Prostate gland (tissue), 2 donors: ENCODE measurements around the gene GLIS2. TPM values are rescaled to one million over a fixed set of nuclear protein-coding genes. Genes with fewer than 3 reads are reported as not detected.
A peak's percentile ranks its signal among the peaks of the same experiment; 100 is the strongest.

ENCODE experiments used
- DNase-seq: peaks from one replicate; pipeline ENCODE4 v3.0.0-alpha.2; 2019; ENCODE audit warnings: low spot score
- H3K27ac ChIP-seq, 2 donors: fragments of 200-600 bp; sonication (generic); 2 replicates each; pipeline ENCODE4 v1.5.1; 2017 to 2019
- H3K27me3 ChIP-seq: fragments of 200-600 bp; sonication (generic); replicated peaks from 2 replicates; pipeline ENCODE4 v1.5.1; 2019; ENCODE audit not compliant: insufficient read depth
- H3K36me3 ChIP-seq, 2 donors: fragments of 200-600 bp; sonication (generic); 1 replicate in 1 of 2; 2 replicates in 1 of 2; pipeline versions ENCODE4 v1.5.1 to v1.8.1; 2017 to 2019
- H3K4me1 ChIP-seq: fragments of 200-600 bp; sonication (generic); replicated peaks from 2 replicates; pipeline ENCODE4 v1.5.1; 2019
- H3K4me3 ChIP-seq, 2 donors: fragments of 200-600 bp; sonication (generic); 2 replicates each; pipeline ENCODE4 v1.5.1; 2017 to 2019
- H3K9me3 ChIP-seq: fragments of 200-600 bp; sonication (generic); 2 replicates; pipeline ENCODE4 v1.5.1; 2017
- POLR2A ChIP-seq: fragments of 450-650 bp; IDR thresholded peaks from one replicate; pipeline ENCODE4 v1.6.1; 2016; ENCODE audit warnings: antibody characterized with exemption, mild to moderate bottlenecking
- POLR2AphosphoS5 ChIP-seq: sonication (generic); formaldehyde crosslinking; IDR thresholded peaks from one replicate; pipeline ENCODE4 v1.6.1; 2017; ENCODE audit warnings: antibody characterized with exemption
- WGBS: methylation state at CpG from one replicate; pipeline ENCODE4 v1.1.5; 2018; 5-methylcytosine and 5-hydroxymethylcytosine counted together
- intact Hi-C: fragments of 100-400 bp; cut with DNase I; formaldehyde crosslinking; loops from one replicate; pipeline ENCODE4 v1.14.2; 2022
- total RNA-seq, 2 donors: library from RNA; depleted of rRNA; stranded (reverse); fragments of >200 nt; gene quantifications; one replicate each; pipeline ENCODE4 v1.1.0, GENCODE V29; 2016
- TF ChIP-seq, protein P1 (sequence below), 4 experiments: fragments of 200-600 bp in 2 of 4; fragments of 450-650 bp in 2 of 4; sonication (generic) in 2 of 4; IDR thresholded peaks; 1 replicate in 3 of 4; 2 replicates in 1 of 4; pipeline ENCODE4 v1.5.1; 2016 to 2019; ENCODE audit warnings: antibody characterized with exemption in 4 of 4, mild to moderate bottlenecking in 2 of 4, moderate library complexity in 2 of 4

GLIS2 gene
- 10 to 100 TPM in 1 of 2 donors, 1 to 10 TPM in 1; 3.8 to 10.5 TPM for total RNA-seq

DNA sequence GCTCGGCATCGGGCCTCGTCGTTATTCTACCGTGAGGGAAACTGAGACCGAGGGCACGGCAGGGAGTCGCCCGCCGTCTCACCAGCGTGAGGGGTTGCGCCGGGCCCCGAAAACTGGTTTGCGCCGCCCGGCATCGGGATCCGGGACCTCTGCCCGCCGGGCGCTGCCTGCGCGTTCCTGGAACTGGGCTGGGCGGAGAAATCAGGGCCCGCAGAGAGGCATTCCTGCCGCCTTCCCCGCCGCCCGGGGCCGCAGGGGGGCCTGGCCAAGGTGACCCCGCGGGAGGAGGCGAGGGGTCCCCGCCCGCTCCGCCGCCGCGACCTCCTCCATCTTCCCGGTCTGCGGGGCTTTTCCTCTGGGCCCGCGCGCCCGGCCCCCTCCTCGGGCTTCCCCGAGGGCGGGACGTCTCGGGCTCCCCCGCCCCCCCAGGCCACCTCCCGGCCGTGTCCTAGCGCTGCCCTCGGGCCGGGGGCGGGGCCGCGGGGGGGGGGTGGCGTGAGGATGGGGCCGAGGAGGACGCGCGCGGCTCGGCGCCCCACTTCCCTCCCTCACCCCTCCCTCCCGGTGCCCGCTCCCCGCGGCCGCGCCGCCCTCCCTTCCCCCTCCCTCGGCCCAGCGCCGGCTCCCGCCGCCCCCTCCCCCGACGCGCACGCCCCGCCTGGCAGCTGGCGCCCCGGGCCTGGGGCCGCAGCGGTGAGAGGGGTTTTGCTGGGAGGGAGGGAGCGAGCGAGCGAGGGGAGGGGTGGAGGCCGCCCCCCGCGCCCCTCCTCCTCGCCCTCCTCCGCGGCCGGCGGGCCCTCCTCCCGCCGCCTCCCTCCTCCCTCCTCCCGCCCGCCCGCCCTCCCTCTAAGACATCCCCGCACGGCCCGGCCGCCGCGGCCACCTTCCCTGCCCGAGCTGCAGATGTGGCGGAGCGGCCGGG is at the start of gene GLIS2:
Gene GLIS2 (plus strand): TSS at position 882 of the 922 bp plus-strand sequence. CDS start 16,214 bp downstream, outside the sequence.
- DNase-seq = peak; percentile 51
- TF ChIP-seq POLR2AphosphoS5 (no peak), POLR2A (peak; percentile 63)
- TF ChIP-seq, protein P1, sequence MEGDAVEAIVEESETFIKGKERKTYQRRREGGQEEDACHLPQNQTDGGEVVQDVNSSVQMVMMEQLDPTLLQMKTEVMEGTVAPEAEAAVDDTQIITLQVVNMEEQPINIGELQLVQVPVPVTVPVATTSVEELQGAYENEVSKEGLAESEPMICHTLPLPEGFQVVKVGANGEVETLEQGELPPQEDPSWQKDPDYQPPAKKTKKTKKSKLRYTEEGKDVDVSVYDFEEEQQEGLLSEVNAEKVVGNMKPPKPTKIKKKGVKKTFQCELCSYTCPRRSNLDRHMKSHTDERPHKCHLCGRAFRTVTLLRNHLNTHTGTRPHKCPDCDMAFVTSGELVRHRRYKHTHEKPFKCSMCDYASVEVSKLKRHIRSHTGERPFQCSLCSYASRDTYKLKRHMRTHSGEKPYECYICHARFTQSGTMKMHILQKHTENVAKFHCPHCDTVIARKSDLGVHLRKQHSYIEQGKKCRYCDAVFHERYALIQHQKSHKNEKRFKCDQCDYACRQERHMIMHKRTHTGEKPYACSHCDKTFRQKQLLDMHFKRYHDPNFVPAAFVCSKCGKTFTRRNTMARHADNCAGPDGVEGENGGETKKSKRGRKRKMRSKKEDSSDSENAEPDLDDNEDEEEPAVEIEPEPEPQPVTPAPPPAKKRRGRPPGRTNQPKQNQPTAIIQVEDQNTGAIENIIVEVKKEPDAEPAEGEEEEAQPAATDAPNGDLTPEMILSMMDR (IDR thresholded peaks at IDR 0.05) = peak in 2 of 4 experiments; percentile 8 to 16
- 0% methylated on average over 33 of the region's 115 CpGs for WGBS
- no peaks in the 10 kb centered on the region for H3K36me3 ChIP-seq
- intact Hi-C loops = loop anchor here (5.0 kb wide), 1 partner anchor 43 kb away; the partner anchor contains the start of gene TFAP4
- H3K4me1 ChIP-seq = peaks cover 7% of the 10 kb centered on the region
- no peaks in the 10 kb centered on the region for H3K27me3 ChIP-seq
- H3K9me3 ChIP-seq = no peaks in the 10 kb centered on the region
- peak within 1 kb of the TSS; percentile 81 to 86 for H3K27ac ChIP-seq
- H3K4me3 ChIP-seq = peak within 1 kb of the TSS; percentile 53 to 63

DNA sequence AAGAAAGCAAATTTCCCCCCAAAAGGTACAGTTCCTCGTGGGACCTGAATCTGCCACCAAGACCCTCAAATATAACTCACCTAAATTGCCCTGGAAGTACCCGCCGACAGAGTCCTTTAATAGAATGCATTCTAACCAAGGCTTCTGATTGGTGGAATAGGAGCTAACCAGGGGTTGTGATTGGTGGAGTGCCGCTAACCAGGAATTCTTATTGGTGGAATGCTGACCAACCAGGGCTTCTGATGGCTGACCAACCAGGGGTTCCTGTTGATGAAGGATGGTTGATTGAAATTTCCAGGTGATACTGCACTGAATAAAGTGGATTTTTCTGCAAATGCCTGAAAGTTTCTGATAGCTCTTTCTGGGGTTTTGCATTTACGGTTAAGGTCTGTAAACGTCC is 49.5 kb upstream of the GLIS2 start:
- H3K27me3 ChIP-seq = no peaks in the 10 kb centered on the region
- intact Hi-C loops = no loop called here
- DNase-seq = no peak
- H3K9me3 ChIP-seq = no peaks in the 10 kb centered on the region
- H3K4me3 ChIP-seq = no peak overlapping the region
- WGBS = 97% methylated on average over 6 of the region's 6 CpGs
- no peak overlapping the region for H3K27ac ChIP-seq
- TF ChIP-seq POLR2AphosphoS5 = no peak
- no peak for TF ChIP-seq POLR2A
- TF ChIP-seq, protein P1 (IDR thresholded peaks at IDR 0.05) = no peak
- peaks cover 3% of the 10 kb centered on the region for H3K4me1 ChIP-seq
- peaks cover 0 to 7% of the 10 kb centered on the region in 2 donors for H3K36me3 ChIP-seq

DNA sequence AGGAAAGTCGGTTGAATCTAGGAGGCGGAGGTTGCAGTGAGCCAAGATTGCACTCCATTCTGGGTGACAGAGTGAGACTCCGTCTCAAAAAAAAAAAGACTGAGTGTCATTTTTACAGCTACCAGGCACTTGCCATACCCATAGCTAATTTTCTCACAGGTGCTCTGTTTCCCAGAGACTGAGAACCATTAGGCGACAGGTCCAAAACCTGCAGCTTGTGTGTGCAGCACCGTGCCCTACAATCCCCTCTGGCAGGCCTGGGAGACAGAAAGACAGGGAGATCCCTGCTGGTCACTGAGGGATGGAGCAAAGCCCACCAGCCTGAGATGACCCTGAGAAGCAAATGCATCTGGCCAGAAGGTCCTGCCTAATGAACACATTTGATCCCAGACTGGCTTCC is 45.8 kb upstream of the GLIS2 start:
- Histone ChIP-seq H3K4me3 (no peak overlapping the region), H3K27ac (no peak overlapping the region), H3K27me3 (no peaks in the 10 kb centered on the region), H3K9me3 (no peaks in the 10 kb centered on the region), H3K4me1 (peaks cover 3% of the 10 kb centered on the region), H3K36me3 (no peaks in the 10 kb centered on the region)
- TF ChIP-seq POLR2A = no peak
- TF ChIP-seq POLR2AphosphoS5 = no peak
- TF ChIP-seq, protein P1 (IDR thresholded peaks at IDR 0.05) = no peak
- no peak for DNase-seq
- intact Hi-C loops = loop anchor here (5.0 kb wide), 1 partner anchor 47 kb away; the partner anchor contains the start of gene GLIS2
- 71% methylated on average over 5 of the region's 5 CpGs for WGBS

DNA sequence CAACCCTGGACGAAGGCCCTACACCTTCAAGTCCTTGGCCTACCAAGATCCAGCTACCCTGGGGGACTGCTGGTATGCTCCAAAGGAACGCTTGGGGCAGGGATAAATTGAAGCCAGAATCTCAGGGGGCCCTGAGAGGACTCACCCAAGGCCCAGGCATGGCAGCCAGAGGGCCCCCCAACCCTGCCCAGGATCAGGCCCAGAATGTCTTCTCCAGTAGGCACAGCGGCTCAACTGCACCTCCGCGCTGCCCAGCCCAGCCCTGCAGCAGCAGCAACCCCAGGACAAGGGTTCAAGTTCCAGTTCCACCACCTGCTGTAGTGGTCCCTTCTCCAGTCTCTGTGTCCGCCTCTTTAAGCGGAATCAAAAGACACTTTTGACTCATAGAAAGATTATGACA is 45.3 kb upstream of the GLIS2 start:
- no peak for DNase-seq
- Histone ChIP-seq H3K9me3 (no peaks in the 10 kb centered on the region), H3K27ac (no peak overlapping the region), H3K27me3 (no peaks in the 10 kb centered on the region), H3K4me1 (peaks cover 3% of the 10 kb centered on the region), H3K4me3 (no peak overlapping the region), H3K36me3 (no peaks in the 10 kb centered on the region)
- 86% methylated on average over 7 of the region's 7 CpGs for WGBS
- TF ChIP-seq POLR2AphosphoS5 (no peak), POLR2A (no peak)
- TF ChIP-seq, protein P1 (IDR thresholded peaks at IDR 0.05) = no peak
- intact Hi-C loops = loop anchor here (5.0 kb wide), 1 partner anchor 47 kb away; the partner anchor contains the start of gene GLIS2
